ENCODE measurements around the gene RAMP3.

- no peak for TF ChIP-seq CTCF (conservative IDR thresholded peaks at IDR 0.05 in 1 of 2, IDR thresholded peaks at IDR 0.05 in 1 of 2; ENCODE audit: extremely low read depth in 1 of 2, insufficient read depth in 1 of 2, low read depth in 1 of 2, low read length in 2 of 2)
- no peak for TF ChIP-seq EZH2 (IDR thresholded peaks at IDR 0.05; ENCODE audit: borderline replicate concordance, low read length)
Measured at GRCh38 chr7:45126201-45126600, 31.4 kb upstream of the RAMP3 start.

All from mammary epithelial cell (primary cell).